DOHH2 (cell line): ENCODE data around the gene PTPRT.

Experiments used
- H3F3A ChIP-seq: fragments of 200-600 bp; sonication (generic), shearing (Covaris generic); 2 replicates; pipeline ENCODE4 v1.6.0; 2016; ENCODE audit warnings: antibody characterized with exemption, mild to moderate bottlenecking; ENCODE audit not compliant: control insufficient read depth, insufficient read depth
- H3K27ac ChIP-seq: fragments of 200-600 bp; sonication (generic); 2 replicates; pipeline ENCODE4 v1.5.1; 2014; ENCODE audit warnings: low read depth, mild to moderate bottlenecking, low read length, moderate library complexity
- H3K27me3 ChIP-seq: fragments of 200-600 bp; sonication (generic); 2 replicates; pipeline ENCODE4 v1.6.1; 2014; ENCODE audit warnings: mild to moderate bottlenecking, low read length, mixed read lengths; ENCODE audit not compliant: control insufficient read depth
- H3K36me3 ChIP-seq: fragments of 200-600 bp; sonication (generic); 2 replicates; pipeline ENCODE4 v1.6.1; 2014; ENCODE audit warnings: mild to moderate bottlenecking, low read length, moderate library complexity, mixed read lengths; ENCODE audit not compliant: control insufficient read depth
- H3K4me1 ChIP-seq: fragments of 200-600 bp; sonication (generic); 2 replicates; pipeline ENCODE4 v1.6.1; 2014; ENCODE audit warnings: mild to moderate bottlenecking, low read length, mixed read lengths; ENCODE audit not compliant: control insufficient read depth
- H3K4me2 ChIP-seq: fragments of 200-600 bp; sonication (generic); 2 replicates; pipeline ENCODE4 v1.6.0; 2014; ENCODE audit warnings: mild to moderate bottlenecking, low read length, moderate library complexity
- H3K4me3 ChIP-seq: fragments of 200-600 bp; sonication (generic); 2 replicates; pipeline ENCODE4 v1.5.1; 2014; ENCODE audit warnings: mild to moderate bottlenecking, low read length, mixed read lengths
- H3K79me2 ChIP-seq: fragments of 200-600 bp; sonication (generic); 2 replicates; pipeline ENCODE4 v1.6.1; 2014; ENCODE audit warnings: mild to moderate bottlenecking, low read length, mixed read lengths; ENCODE audit not compliant: control insufficient read depth
- H3K9me2 ChIP-seq: fragments of 200-600 bp; sonication (generic); replicated peaks from 2 replicates; pipeline ENCODE4 v1.6.1; 2014; ENCODE audit warnings: mild to moderate bottlenecking, low read length, mixed read lengths; ENCODE audit not compliant: control insufficient read depth
- H3K9me3 ChIP-seq: fragments of 200-600 bp; sonication (generic); 2 replicates; pipeline ENCODE4 v1.6.1; 2014; ENCODE audit warnings: antibody characterized with exemption, low read length, mixed read lengths; ENCODE audit not compliant: control insufficient read depth, insufficient read depth
- H4K20me1 ChIP-seq: fragments of 200-600 bp; sonication (generic); 2 replicates; pipeline ENCODE4 v1.6.0; 2014; ENCODE audit warnings: low read depth, mild to moderate bottlenecking, antibody characterized with exemption, low read length, moderate library complexity; ENCODE audit not compliant: control insufficient read depth, insufficient read depth
- EZH2phosphoT487 ChIP-seq: fragments of 200-600 bp; sonication (generic); IDR thresholded peaks from 2 replicates; pipeline ENCODE4 v1.6.1; 2017; ENCODE audit warnings: borderline replicate concordance, mild to moderate bottlenecking, antibody characterized with exemption, low read length, moderate library complexity, mixed read lengths
- TF ChIP-seq, protein P1 (sequence below): fragments of 200-600 bp; sonication (generic); IDR thresholded peaks from one replicate; pipeline ENCODE4 v1.5.1; 2014; ENCODE audit warnings: antibody characterized with exemption, mild to moderate bottlenecking, low read depth, low read length; ENCODE audit not compliant: poor library complexity, severe bottlenecking

Gene PTPRT

DNA sequence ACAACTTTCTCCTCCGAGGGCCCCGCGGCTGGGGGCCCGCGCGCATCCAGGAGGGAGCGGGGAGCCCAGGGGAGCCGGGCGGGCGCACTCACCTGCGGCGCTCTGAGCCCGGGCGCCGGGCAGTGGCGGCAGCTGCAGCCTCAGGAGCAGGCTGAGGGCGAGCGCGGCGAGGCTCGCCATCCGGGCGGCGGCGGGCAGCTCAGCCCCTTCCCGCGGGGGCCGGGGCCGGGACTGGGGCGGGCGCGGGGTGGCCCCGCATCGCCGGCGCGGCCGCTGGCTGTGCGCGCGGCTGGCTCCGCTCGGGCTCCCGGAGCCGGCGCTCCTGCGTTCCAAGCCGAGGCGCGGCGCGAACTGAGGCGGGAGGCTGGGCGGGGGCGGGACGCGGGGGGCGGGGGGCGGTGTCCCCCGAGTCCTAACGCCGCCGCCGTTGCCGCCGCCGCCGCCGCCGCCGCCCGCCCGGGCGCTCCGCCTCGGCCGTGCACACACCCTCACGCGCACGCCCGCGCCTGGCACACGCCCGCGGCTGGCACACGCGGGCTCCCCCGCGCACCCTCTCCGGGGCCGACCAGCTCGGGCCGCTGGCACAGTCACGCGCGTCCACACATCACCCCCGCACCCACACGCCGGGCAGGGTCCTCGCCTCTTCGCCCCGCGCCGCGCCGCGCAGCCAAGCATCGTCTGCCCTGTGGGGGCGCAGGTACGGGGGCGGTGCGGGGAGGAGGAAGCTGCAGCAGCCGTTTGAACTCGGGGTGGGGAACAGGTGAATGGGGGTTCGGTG lies at the start of gene PTPRT:
TSS of gene PTPRT (minus strand) at position 353 of the 778 bp plus-strand sequence. CDS start at position 180, 173 bp downstream.
- Histone ChIP-seq H3K4me2 (no peak within 1 kb of the TSS), H3K4me3 (no peak within 1 kb of the TSS), H3K27me3 (peaks cover 5% of the 10 kb centered on the region)

GRCh38 chr20:43238833-43239232 lies 49.1 kb upstream of the PTPRT start:
- no peaks in the 10 kb centered on the region for H3K9me3 ChIP-seq
- no peaks in the 10 kb centered on the region for H3K79me2 ChIP-seq
- H4K20me1 ChIP-seq = no peaks in the 10 kb centered on the region; the same call in 1 of the 2 replicates
- no peaks in the 10 kb centered on the region for H3K36me3 ChIP-seq
- H3K27me3 ChIP-seq = no peaks in the 10 kb centered on the region
- no peak overlapping the region for H3K4me3 ChIP-seq
- H3F3A ChIP-seq = no peaks in the 10 kb centered on the region
- H3K4me2 ChIP-seq = no peak overlapping the region
- no peaks in the 10 kb centered on the region for H3K9me2 ChIP-seq
- H3K4me1 ChIP-seq = no peaks in the 10 kb centered on the region
- TF ChIP-seq, protein P1, sequence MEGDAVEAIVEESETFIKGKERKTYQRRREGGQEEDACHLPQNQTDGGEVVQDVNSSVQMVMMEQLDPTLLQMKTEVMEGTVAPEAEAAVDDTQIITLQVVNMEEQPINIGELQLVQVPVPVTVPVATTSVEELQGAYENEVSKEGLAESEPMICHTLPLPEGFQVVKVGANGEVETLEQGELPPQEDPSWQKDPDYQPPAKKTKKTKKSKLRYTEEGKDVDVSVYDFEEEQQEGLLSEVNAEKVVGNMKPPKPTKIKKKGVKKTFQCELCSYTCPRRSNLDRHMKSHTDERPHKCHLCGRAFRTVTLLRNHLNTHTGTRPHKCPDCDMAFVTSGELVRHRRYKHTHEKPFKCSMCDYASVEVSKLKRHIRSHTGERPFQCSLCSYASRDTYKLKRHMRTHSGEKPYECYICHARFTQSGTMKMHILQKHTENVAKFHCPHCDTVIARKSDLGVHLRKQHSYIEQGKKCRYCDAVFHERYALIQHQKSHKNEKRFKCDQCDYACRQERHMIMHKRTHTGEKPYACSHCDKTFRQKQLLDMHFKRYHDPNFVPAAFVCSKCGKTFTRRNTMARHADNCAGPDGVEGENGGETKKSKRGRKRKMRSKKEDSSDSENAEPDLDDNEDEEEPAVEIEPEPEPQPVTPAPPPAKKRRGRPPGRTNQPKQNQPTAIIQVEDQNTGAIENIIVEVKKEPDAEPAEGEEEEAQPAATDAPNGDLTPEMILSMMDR = no peak
- TF ChIP-seq EZH2phosphoT487 = no peak
- no peak overlapping the region for H3K27ac ChIP-seq

More for the DNA sequence above, at the start of gene PTPRT:
- TF ChIP-seq, protein P1 = no peak
- no peak for TF ChIP-seq EZH2phosphoT487
- H3K9me3 ChIP-seq = no peaks in the 10 kb centered on the region
- H3K9me2 ChIP-seq = no peaks in the 10 kb centered on the region
- no peak within 1 kb of the TSS for H3K27ac ChIP-seq
- no peaks in the 10 kb centered on the region for H3K79me2 ChIP-seq
- no peaks in the 10 kb centered on the region for H3K4me1 ChIP-seq
- no peaks in the 10 kb centered on the region for H4K20me1 ChIP-seq
- H3K36me3 ChIP-seq = no peaks in the 10 kb centered on the region
- H3F3A ChIP-seq = no peaks in the 10 kb centered on the region

GRCh38 chr20:43238266-43238665 lies 48.6 kb upstream of the PTPRT start:
- Histone ChIP-seq H3K36me3 (no peaks in the 10 kb centered on the region), H3K27ac (no peak overlapping the region), H3K4me3 (no peak overlapping the region), H3K9me2 (no peaks in the 10 kb centered on the region), H3K4me1 (no peaks in the 10 kb centered on the region), H3K4me2 (no peak overlapping the region), H3K9me3 (no peaks in the 10 kb centered on the region), H3K27me3 (no peaks in the 10 kb centered on the region), H4K20me1 (no peaks in the 10 kb centered on the region), H3F3A (no peaks in the 10 kb centered on the region), H3K79me2 (no peaks in the 10 kb centered on the region)
- TF ChIP-seq, protein P1 = no peak
- no peak for TF ChIP-seq EZH2phosphoT487
